Measurements from ENCODE around the gene FNDC10.

The FNDC10 gene

DNA sequence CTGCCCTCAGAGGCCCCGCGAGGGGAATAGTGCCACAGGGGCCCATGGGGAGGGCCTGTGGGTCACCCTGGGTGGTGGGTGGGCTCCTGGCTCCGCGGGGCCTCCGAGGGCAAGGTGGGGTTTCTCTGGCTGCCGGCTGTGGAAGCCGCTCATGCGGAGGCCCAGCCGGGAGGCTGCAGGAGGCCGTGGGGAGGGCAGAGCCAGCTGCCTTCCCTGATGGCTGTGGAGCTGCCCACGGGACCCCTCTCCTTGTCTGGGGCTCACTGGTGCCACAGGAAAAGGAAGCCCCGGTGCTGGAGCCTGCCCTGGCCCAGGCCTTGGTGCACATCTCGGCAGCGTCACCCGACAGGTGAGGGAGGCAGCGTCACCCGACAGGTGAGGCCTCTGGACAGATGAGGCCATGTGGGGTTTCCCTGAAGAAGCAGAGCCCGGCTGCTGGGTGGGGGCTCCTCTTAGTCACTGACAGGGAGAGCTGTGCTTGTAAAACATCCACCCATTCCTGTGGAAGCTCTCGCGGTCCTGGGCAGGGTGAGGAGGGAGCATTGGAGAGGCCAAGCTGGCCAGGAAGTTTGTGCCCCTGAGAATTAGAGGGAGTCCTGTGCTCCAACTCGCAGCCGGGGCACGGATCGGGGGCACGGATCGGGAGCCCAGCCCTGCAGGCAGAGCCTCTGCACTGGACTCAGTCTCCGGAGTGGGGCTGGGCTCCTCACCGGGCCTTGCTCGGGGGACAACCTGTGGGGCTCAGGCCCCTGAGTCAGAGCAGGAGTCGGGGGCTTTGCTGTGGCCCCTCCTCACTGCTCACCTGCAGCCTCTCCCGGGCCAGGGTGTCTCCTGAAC lies 21.5 kb upstream of the FNDC10 start:
- TF ChIP-seq, protein P1, sequence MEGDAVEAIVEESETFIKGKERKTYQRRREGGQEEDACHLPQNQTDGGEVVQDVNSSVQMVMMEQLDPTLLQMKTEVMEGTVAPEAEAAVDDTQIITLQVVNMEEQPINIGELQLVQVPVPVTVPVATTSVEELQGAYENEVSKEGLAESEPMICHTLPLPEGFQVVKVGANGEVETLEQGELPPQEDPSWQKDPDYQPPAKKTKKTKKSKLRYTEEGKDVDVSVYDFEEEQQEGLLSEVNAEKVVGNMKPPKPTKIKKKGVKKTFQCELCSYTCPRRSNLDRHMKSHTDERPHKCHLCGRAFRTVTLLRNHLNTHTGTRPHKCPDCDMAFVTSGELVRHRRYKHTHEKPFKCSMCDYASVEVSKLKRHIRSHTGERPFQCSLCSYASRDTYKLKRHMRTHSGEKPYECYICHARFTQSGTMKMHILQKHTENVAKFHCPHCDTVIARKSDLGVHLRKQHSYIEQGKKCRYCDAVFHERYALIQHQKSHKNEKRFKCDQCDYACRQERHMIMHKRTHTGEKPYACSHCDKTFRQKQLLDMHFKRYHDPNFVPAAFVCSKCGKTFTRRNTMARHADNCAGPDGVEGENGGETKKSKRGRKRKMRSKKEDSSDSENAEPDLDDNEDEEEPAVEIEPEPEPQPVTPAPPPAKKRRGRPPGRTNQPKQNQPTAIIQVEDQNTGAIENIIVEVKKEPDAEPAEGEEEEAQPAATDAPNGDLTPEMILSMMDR (IDR thresholded peaks at IDR 0.05; ENCODE audit: low read depth, low read length), result no peak
- no peak overlapping the region for H3K4me3 ChIP-seq (replicated peaks in 1 of 2; ENCODE audit: low read depth in 2 of 2, low read length in 2 of 2)
- DNase-seq (ENCODE audit: low read depth in 2 of 2), result no peak

DNA sequence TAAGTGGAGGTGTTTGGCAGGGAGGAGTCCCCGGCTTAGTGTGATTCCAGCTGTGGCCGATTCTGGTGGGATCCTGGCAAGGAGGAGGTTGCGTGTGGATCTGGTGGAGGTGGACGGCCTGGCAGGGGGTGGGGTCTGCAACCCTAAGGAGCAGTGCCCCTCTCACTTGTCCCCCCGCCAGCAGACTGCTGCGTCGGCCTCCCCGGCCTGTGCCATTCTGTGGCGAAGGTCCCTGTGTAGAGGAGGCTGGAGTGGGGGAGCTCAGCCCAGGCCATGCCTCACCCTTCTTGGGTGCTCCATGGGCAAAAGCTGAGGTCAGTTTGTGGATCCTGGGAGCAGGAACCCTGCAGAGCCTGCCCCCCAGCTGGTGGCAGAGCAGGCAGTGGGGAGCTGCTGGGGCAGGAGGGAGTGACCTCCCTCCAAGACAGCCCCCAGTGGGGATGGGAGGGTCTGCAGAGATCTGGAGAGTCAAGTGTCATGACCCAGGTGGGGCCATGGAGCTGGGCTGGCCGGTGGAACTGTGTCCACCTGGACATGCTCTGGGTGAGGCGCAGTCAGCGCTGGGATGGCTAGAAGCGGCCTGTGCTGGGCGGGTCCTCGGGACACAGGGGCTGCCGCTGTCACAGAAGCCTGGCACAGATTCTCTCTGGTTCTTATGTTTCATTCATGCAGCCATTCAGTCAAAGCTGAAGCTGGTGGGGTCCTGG lies 20.7 kb upstream of the FNDC10 start:
- TF ChIP-seq, protein P1 (IDR thresholded peaks at IDR 0.05; ENCODE audit: low read depth, low read length), result no peak
- DNase-seq (ENCODE audit: low read depth in 2 of 2), result no peak
- no peak overlapping the region for H3K4me3 ChIP-seq (replicated peaks in 1 of 2; ENCODE audit: low read depth in 2 of 2, low read length in 2 of 2)

DNA sequence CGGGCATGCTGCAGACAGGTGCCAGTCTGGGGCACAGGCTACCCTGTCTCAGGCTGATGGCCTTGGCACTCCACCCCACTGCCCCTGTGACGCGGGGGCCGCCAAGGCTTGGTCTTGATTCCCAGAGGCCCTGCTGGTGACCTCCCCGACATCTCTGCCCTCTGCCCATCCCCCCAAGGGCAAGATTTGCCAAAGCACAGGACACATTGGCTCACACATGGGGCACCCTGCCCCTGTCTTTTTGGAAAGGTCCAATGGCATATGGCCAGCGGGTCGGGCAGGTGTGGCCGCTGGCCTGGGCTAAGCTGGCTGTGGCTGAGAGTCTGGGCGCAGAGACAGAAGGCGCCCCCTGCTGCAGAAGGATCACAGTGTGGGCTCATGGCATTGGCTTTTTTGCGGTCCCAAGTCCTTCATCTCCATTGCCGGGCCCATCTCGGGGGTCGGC lies 20.0 kb upstream of the FNDC10 start:
- no peak overlapping the region for H3K4me3 ChIP-seq (replicated peaks in 1 of 2; ENCODE audit: low read depth in 2 of 2, low read length in 2 of 2)
- DNase-seq (ENCODE audit: low read depth in 2 of 2), result peak in 1 of 2 donors; percentile 15
- TF ChIP-seq, protein P1 (IDR thresholded peaks at IDR 0.05; ENCODE audit: low read depth, low read length), result peak; percentile 38

DNA sequence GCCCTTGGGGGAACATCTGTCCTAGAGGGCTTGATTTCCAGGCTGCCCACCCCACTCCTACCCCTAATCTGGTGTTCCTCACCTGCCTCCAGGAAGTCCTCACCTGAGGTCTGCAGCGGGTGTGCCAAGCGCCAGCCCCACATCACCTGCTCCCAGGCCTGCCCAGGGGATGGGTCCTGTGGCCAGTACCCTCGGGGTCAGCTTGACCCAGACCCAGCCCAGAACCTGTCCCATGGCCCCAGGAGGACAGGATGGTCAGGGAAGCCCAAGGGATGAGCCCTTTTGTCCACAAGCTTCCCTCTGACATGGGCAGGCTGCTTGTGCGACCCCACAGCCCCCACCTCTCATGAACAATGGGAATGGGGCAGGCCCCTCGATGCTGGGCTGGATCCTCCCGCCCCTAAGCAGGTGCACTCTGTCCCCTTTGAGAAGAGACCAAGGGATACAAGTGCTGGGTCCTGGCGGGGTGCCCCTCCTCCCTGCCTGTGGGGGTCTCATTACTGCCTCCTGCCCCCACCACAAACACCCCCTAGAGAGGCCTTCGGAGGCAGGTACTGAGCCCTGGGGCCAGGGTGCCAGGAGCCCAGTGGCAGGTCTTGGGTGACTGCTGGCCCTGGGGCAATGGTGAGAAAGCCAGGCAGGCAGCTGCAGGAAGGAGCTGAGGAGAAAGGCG lies 18.6 kb upstream of the FNDC10 start:
- TF ChIP-seq, protein P1 (IDR thresholded peaks at IDR 0.05; ENCODE audit: low read depth, low read length), result no peak
- H3K4me3 ChIP-seq (replicated peaks in 1 of 2; ENCODE audit: low read depth in 2 of 2, low read length in 2 of 2), result no peak overlapping the region
- no peak for DNase-seq (ENCODE audit: low read depth in 2 of 2)

DNA sequence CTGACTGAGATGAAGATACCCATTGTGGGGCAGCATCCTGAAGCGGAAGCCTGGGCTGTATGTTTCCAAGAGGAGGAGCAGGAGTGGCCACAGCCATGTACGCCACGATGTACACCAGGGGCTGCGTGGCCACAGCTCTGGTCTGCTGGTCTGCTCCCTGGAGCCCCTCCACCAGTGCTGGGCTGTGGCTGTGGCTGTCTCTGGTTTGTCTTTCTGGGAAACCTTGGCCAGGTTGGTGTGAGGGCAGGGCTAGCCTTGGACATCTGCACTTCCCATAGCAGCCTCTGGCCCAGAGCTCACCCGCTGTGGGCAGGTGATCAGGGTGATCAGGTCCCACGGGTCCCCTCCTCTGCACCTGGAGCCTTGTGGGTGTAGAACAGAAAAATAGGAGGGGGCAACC lies 18.0 kb upstream of the FNDC10 start:
- no peak overlapping the region for H3K4me3 ChIP-seq (replicated peaks in 1 of 2; ENCODE audit: low read depth in 2 of 2, low read length in 2 of 2)
- TF ChIP-seq, protein P1 (IDR thresholded peaks at IDR 0.05; ENCODE audit: low read depth, low read length), result no peak
- no peak for DNase-seq (ENCODE audit: low read depth in 2 of 2)

DNA sequence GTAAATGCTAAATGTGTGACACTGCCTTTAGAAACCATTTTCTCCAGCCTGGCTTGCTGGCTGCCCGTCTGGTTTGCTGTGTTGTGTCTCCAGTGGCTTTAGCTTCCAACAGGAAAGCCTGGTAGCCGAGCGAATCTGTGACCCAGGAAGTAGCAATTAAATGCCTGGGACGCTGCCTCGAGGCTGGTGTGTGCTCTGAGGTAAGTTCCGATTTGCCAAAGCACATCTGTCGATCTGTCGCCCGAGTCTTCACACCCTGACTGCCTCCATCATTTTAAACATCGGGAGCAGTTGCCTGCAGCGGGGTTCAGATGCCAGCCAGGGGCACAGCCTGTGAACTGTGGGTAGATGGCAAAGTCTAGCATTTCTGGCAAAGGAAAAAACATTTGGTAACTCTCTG lies 17.6 kb upstream of the FNDC10 start:
- TF ChIP-seq, protein P1 (IDR thresholded peaks at IDR 0.05; ENCODE audit: low read depth, low read length), result no peak
- H3K4me3 ChIP-seq (replicated peaks in 1 of 2; ENCODE audit: low read depth in 2 of 2, low read length in 2 of 2), result no peak overlapping the region
- DNase-seq (ENCODE audit: low read depth in 2 of 2), result no peak

Data from cardiac fibroblast (primary cell).